KOPT-K1 (cell line): ENCODE data around the gene CAB39L.
"Not testable (repeated sequence)": the region's sequence is repeated elsewhere in the genome, so short reads cannot be mapped to it uniquely, and the experiment has no call there.

Experiments used
- H3K27ac ChIP-seq: fragments of 200-600 bp; sonication (generic); 2 replicates; pipeline ENCODE4 v1.5.1; 2016; ENCODE audit warnings: antibody characterized with exemption, mild to moderate bottlenecking, low read depth, low read length; ENCODE audit not compliant: poor library complexity, severe bottlenecking
- H3K36me3 ChIP-seq: fragments of 200-600 bp; sonication (generic); 2 replicates; pipeline ENCODE4 v1.5.1; 2017; ENCODE audit warnings: antibody characterized with exemption, mild to moderate bottlenecking, low read length, moderate library complexity; ENCODE audit not compliant: insufficient read depth
- H3K9me3 ChIP-seq: fragments of 200-600 bp; sonication (generic); 2 replicates; pipeline ENCODE4 v1.5.1; 2017; ENCODE audit warnings: antibody characterized with exemption, low read length, mild to moderate bottlenecking; ENCODE audit not compliant: insufficient read depth, poor library complexity, severe bottlenecking

CAB39L gene

GRCh38 chr13:49296659-49297058 is 147.2 kb downstream of the CAB39L start:
- Histone ChIP-seq H3K27ac (no peak overlapping the region), H3K9me3 (no peaks in the 10 kb centered on the region), H3K36me3 (peaks cover 12% of the 10 kb centered on the region; the same call in 1 of the 2 replicates)

GRCh38 chr13:49295244-49295643 is 148.6 kb downstream of the CAB39L start:
- H3K9me3 ChIP-seq: no peaks in the 10 kb centered on the region
- no peak overlapping the region for H3K27ac ChIP-seq
- peaks cover 12% of the 10 kb centered on the region; the same call in 1 of the 2 replicates for H3K36me3 ChIP-seq

GRCh38 chr13:49294723-49295122 is 149.1 kb downstream of the CAB39L start:
- H3K9me3 ChIP-seq, H3K27ac ChIP-seq: not testable (repeated sequence)
- peaks cover 12% of the 10 kb centered on the region; the same call in 1 of the 2 replicates for H3K36me3 ChIP-seq

GRCh38 chr13:49292742-49293486 is 150.9 kb downstream of the CAB39L start:
- Histone ChIP-seq H3K27ac (no peak overlapping the region), H3K9me3 (no peaks in the 10 kb centered on the region), H3K36me3 (peaks cover 17% of the 10 kb centered on the region)

GRCh38 chr13:49288458-49288857 is 155.4 kb downstream of the CAB39L start:
- Histone ChIP-seq H3K27ac (no peak overlapping the region), H3K9me3 (no peaks in the 10 kb centered on the region), H3K36me3 (peaks cover 16% of the 10 kb centered on the region)

GRCh38 chr13:49287995-49288394 is 155.9 kb downstream of the CAB39L start:
- Histone ChIP-seq H3K27ac (no peak overlapping the region), H3K36me3 (peaks cover 11% of the 10 kb centered on the region), H3K9me3 (no peaks in the 10 kb centered on the region)

- Histone ChIP-seq H3K27ac (no peak overlapping the region), H3K36me3 (peaks cover 18% of the 10 kb centered on the region; the same call in 1 of the 2 replicates), H3K9me3 (no peaks in the 10 kb centered on the region)
These were observed 164.0 kb downstream of the CAB39L start for GRCh38 chr13:49279885-49280284.

- H3K36me3 ChIP-seq: peaks cover 18% of the 10 kb centered on the region; the same call in 1 of the 2 replicates
- H3K27ac ChIP-seq: no peak overlapping the region
These were observed 164.8 kb downstream of the CAB39L start for GRCh38 chr13:49279112-49279511.

GRCh38 chr13:49278211-49278610 is 165.7 kb downstream of the CAB39L start:
- H3K9me3 ChIP-seq: no peaks in the 10 kb centered on the region
- peaks cover 18% of the 10 kb centered on the region; the same call in 1 of the 2 replicates for H3K36me3 ChIP-seq
- H3K27ac ChIP-seq: no peak overlapping the region

More at GRCh38 chr13:49279112-49279511, 164.8 kb downstream of the CAB39L start:
- H3K9me3 ChIP-seq: no peaks in the 10 kb centered on the region

GRCh38 chr13:49272296-49272695 is 171.6 kb downstream of the CAB39L start:
- H3K36me3 ChIP-seq: peaks cover 31% of the 10 kb centered on the region
- H3K9me3 ChIP-seq: no peaks in the 10 kb centered on the region
- H3K27ac ChIP-seq: no peak overlapping the region

GRCh38 chr13:49271264-49271663 is 172.6 kb downstream of the CAB39L start:
- Histone ChIP-seq H3K27ac (no peak overlapping the region), H3K36me3 (peaks cover 40% of the 10 kb centered on the region), H3K9me3 (no peaks in the 10 kb centered on the region)

GRCh38 chr13:49265822-49266221 is 178.0 kb downstream of the CAB39L start:
- Histone ChIP-seq H3K9me3 (no peaks in the 10 kb centered on the region), H3K36me3 (peaks cover 79% of the 10 kb centered on the region), H3K27ac (no peak overlapping the region)

- peaks cover 74% of the 10 kb centered on the region for H3K36me3 ChIP-seq
- no peak overlapping the region for H3K27ac ChIP-seq
- no peaks in the 10 kb centered on the region for H3K9me3 ChIP-seq
These were observed 181.2 kb downstream of the CAB39L start for GRCh38 chr13:49262634-49263033.

- Histone ChIP-seq H3K27ac (no peak overlapping the region), H3K36me3 (peaks cover 87% of the 10 kb centered on the region), H3K9me3 (no peaks in the 10 kb centered on the region)
These were observed 184.3 kb downstream of the CAB39L start for GRCh38 chr13:49259586-49259985.
